ENCODE data around the gene UXT. TPM values are rescaled to one million over a fixed set of nuclear protein-coding genes. Genes with fewer than 3 reads are reported as not detected.

The UXT gene
- total RNA-seq, 1 donor: 176 TPM

- no peaks in the 10 kb centered on the region for H3K9me3 ChIP-seq (ENCODE audit: low read depth, low read length)
- H3K4me1 ChIP-seq (ENCODE audit: insufficient read depth, low read length): peaks cover 80% of the 10 kb centered on the region
- no peaks in the 10 kb centered on the region for H3K27me3 ChIP-seq (ENCODE audit: insufficient read depth, low read length)
- H3K4me3 ChIP-seq (ENCODE audit: low read length): no peak overlapping the region
Measured at GRCh38 chrX:47634871-47635575, 24.0 kb downstream of the UXT start.

GRCh38 chrX:47633689-47634590, 25.0 kb downstream of the UXT start:
- Histone ChIP-seq H3K4me3 (ENCODE audit: low read length) (no peak overlapping the region), H3K9me3 (ENCODE audit: low read depth, low read length) (no peaks in the 10 kb centered on the region), H3K27me3 (ENCODE audit: insufficient read depth, low read length) (no peaks in the 10 kb centered on the region), H3K4me1 (ENCODE audit: insufficient read depth, low read length) (peaks cover 84% of the 10 kb centered on the region)

GRCh38 chrX:47632666-47633065, 26.3 kb downstream of the UXT start:
- no peaks in the 10 kb centered on the region for H3K27me3 ChIP-seq (ENCODE audit: insufficient read depth, low read length)
- H3K4me1 ChIP-seq (ENCODE audit: insufficient read depth, low read length): peaks cover 91% of the 10 kb centered on the region
- H3K4me3 ChIP-seq (ENCODE audit: low read length): no peak overlapping the region
- no peaks in the 10 kb centered on the region for H3K9me3 ChIP-seq (ENCODE audit: low read depth, low read length)

- Histone ChIP-seq H3K4me3 (ENCODE audit: low read length) (no peak overlapping the region), H3K9me3 (ENCODE audit: low read depth, low read length) (no peaks in the 10 kb centered on the region), H3K27me3 (ENCODE audit: insufficient read depth, low read length) (no peaks in the 10 kb centered on the region), H3K4me1 (ENCODE audit: insufficient read depth, low read length) (peaks cover 90% of the 10 kb centered on the region)
Measured at GRCh38 chrX:47631676-47632075, 27.3 kb downstream of the UXT start.

GRCh38 chrX:47629419-47630200, 29.4 kb downstream of the UXT start, which contains the start of gene CFP:
TSS of gene CFP (minus strand) at chrX:47629930. CDS start at chrX:47629844, 86 bp downstream.
- peak within 1 kb of the TSS; percentile 44 for H3K4me3 ChIP-seq (ENCODE audit: low read length)
- peaks cover 74% of the 10 kb centered on the region for H3K4me1 ChIP-seq (ENCODE audit: insufficient read depth, low read length)
- H3K27me3 ChIP-seq (ENCODE audit: insufficient read depth, low read length): no peaks in the 10 kb centered on the region
- no peaks in the 10 kb centered on the region for H3K9me3 ChIP-seq (ENCODE audit: low read depth, low read length)

GRCh38 chrX:47628982-47629381, 30.0 kb downstream of the UXT start:
- H3K4me1 ChIP-seq (ENCODE audit: insufficient read depth, low read length): peaks cover 70% of the 10 kb centered on the region
- H3K27me3 ChIP-seq (ENCODE audit: insufficient read depth, low read length): no peaks in the 10 kb centered on the region
- peak overlapping the region; percentile 42 for H3K4me3 ChIP-seq (ENCODE audit: low read length)
- H3K9me3 ChIP-seq (ENCODE audit: low read depth, low read length): no peaks in the 10 kb centered on the region

- Histone ChIP-seq H3K4me1 (ENCODE audit: insufficient read depth, low read length) (peaks cover 42% of the 10 kb centered on the region), H3K9me3 (ENCODE audit: low read depth, low read length) (no peaks in the 10 kb centered on the region), H3K4me3 (ENCODE audit: low read length) (no peak overlapping the region), H3K27me3 (ENCODE audit: insufficient read depth, low read length) (no peaks in the 10 kb centered on the region)
Measured at GRCh38 chrX:47625365-47625764, 33.6 kb downstream of the UXT start.

GRCh38 chrX:47623540-47624027, 35.4 kb downstream of the UXT start:
- Histone ChIP-seq H3K4me1 (ENCODE audit: insufficient read depth, low read length) (peaks cover 37% of the 10 kb centered on the region), H3K4me3 (ENCODE audit: low read length) (peak overlapping the region; percentile 20), H3K9me3 (ENCODE audit: low read depth, low read length) (no peaks in the 10 kb centered on the region), H3K27me3 (ENCODE audit: insufficient read depth, low read length) (no peaks in the 10 kb centered on the region)

- H3K4me1 ChIP-seq (ENCODE audit: insufficient read depth, low read length): peaks cover 22% of the 10 kb centered on the region
- no peaks in the 10 kb centered on the region for H3K27me3 ChIP-seq (ENCODE audit: insufficient read depth, low read length)
- no peaks in the 10 kb centered on the region for H3K9me3 ChIP-seq (ENCODE audit: low read depth, low read length)
- H3K4me3 ChIP-seq (ENCODE audit: low read length): no peak overlapping the region
Measured at GRCh38 chrX:47621851-47622250, 37.1 kb downstream of the UXT start.

- H3K4me3 ChIP-seq (ENCODE audit: low read length): no peak overlapping the region
- H3K9me3 ChIP-seq (ENCODE audit: low read depth, low read length): no peaks in the 10 kb centered on the region
- peaks cover 18% of the 10 kb centered on the region for H3K4me1 ChIP-seq (ENCODE audit: insufficient read depth, low read length)
Measured at GRCh38 chrX:47620303-47620685, 38.7 kb downstream of the UXT start.

GRCh38 chrX:47619486-47620302, 39.3 kb downstream of the UXT start, which contains the start of gene SYN1:
TSS of gene SYN1 (minus strand) at chrX:47619857. CDS start at chrX:47619728, 129 bp downstream.
- H3K4me3 ChIP-seq (ENCODE audit: low read length): peak within 1 kb of the TSS; percentile 6
- H3K4me1 ChIP-seq (ENCODE audit: insufficient read depth, low read length): peaks cover 18% of the 10 kb centered on the region
- H3K9me3 ChIP-seq (ENCODE audit: low read depth, low read length): no peaks in the 10 kb centered on the region

More at GRCh38 chrX:47620303-47620685, 38.7 kb downstream of the UXT start:
- no peaks in the 10 kb centered on the region for H3K27me3 ChIP-seq (ENCODE audit: insufficient read depth, low read length)

GRCh38 chrX:47618923-47619485, 40.0 kb downstream of the UXT start:
- peaks cover 16% of the 10 kb centered on the region for H3K4me1 ChIP-seq (ENCODE audit: insufficient read depth, low read length)
- H3K9me3 ChIP-seq (ENCODE audit: low read depth, low read length): no peaks in the 10 kb centered on the region
- no peaks in the 10 kb centered on the region for H3K27me3 ChIP-seq (ENCODE audit: insufficient read depth, low read length)
- no peak overlapping the region for H3K4me3 ChIP-seq (ENCODE audit: low read length)

More at GRCh38 chrX:47619486-47620302, 39.3 kb downstream of the UXT start, which contains the start of gene SYN1:
- no peaks in the 10 kb centered on the region for H3K27me3 ChIP-seq (ENCODE audit: insufficient read depth, low read length)

GRCh38 chrX:47614618-47615017, 44.4 kb downstream of the UXT start:
- H3K4me1 ChIP-seq (ENCODE audit: insufficient read depth, low read length): peaks cover 4% of the 10 kb centered on the region
- no peak overlapping the region for H3K4me3 ChIP-seq (ENCODE audit: low read length)
- no peaks in the 10 kb centered on the region for H3K27me3 ChIP-seq (ENCODE audit: insufficient read depth, low read length)
- H3K9me3 ChIP-seq (ENCODE audit: low read depth, low read length): no peaks in the 10 kb centered on the region

- Histone ChIP-seq H3K4me1 (ENCODE audit: insufficient read depth, low read length) (peaks cover 7% of the 10 kb centered on the region), H3K27me3 (ENCODE audit: insufficient read depth, low read length) (no peaks in the 10 kb centered on the region), H3K9me3 (ENCODE audit: low read depth, low read length) (no peaks in the 10 kb centered on the region), H3K4me3 (ENCODE audit: low read length) (no peak overlapping the region)
Measured at GRCh38 chrX:47613082-47613481, 45.9 kb downstream of the UXT start.
